Heart left ventricle (tissue), 13 donors: ENCODE measurements around the gene MDC1.

ENCODE experiments used
- POLR2A ChIP-seq, 2 donors: fragments of 450-650 bp; IDR thresholded peaks; one replicate each; pipeline ENCODE4 v1.6.1; 2017; ENCODE audit warnings: antibody characterized with exemption in 2 of 2, mild to moderate bottlenecking in 2 of 2, moderate library complexity in 2 of 2
- TF ChIP-seq, protein P1 (sequence below), 12 donors: fragments of 200-600 bp; sonication (generic) in 4 of 12; IDR thresholded peaks; one replicate each; pipeline versions ENCODE4 v1.5.0 to v1.8.0; 2018 to 2022; ENCODE audit warnings: antibody characterized with exemption in 12 of 12, mild to moderate bottlenecking in 5 of 12
- donor health status: ischemic (EF 13 %, LVEDD 7.1; RV severe dilation, severe dysfunction).
- donor health status: DM: no; HTN: yes; CAD: no.
- donor health status: DM: no; HTN: no; CAD: no.
- donor health status: ischemic (EF 25% LVEDD 6.9; RV normal size, moderate dysfunction).
- donor health status: ischemic (EF 25% LVEDD 5.7; RV mildly dilated, moderate dysfunction).
- donor health status: ischemic (EF 35%, LVEDD 5.7; RV mildly dilated, moderate dysfunction).
- donor health status: nonischemic (EF 11% LVEDD 7.7; RV severe dilation, severe dysfunction).
- donor health status: DM: yes; HTN: yes; CAD: no.
- donor health status: PGD.
- donor health status: ischemic (EF 29% LVEDD 5.4; RV normal size, mild dysfunction).
- donor health status: nonischemic (EF 23%, LVEDD 6.1; RV moderate dilation, normal function).

DNA sequence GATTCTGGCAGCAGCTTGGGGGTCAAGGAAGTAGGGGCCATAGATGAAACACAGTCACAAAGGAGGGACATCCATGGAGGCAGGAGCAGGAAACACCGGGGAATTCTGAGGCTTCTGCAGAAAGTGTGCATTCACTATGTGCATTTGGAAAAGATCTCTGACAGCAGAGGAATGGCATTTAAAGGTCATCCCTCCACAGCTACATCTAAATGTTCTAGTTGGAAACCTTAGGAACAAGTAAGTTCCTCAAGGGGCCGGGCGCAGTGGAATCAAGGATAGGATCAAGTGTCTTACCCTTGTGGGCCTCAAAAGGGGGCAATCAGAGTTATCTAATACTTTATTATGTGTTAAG is 61.4 kb downstream of the MDC1 start:
- TF ChIP-seq, protein P1, sequence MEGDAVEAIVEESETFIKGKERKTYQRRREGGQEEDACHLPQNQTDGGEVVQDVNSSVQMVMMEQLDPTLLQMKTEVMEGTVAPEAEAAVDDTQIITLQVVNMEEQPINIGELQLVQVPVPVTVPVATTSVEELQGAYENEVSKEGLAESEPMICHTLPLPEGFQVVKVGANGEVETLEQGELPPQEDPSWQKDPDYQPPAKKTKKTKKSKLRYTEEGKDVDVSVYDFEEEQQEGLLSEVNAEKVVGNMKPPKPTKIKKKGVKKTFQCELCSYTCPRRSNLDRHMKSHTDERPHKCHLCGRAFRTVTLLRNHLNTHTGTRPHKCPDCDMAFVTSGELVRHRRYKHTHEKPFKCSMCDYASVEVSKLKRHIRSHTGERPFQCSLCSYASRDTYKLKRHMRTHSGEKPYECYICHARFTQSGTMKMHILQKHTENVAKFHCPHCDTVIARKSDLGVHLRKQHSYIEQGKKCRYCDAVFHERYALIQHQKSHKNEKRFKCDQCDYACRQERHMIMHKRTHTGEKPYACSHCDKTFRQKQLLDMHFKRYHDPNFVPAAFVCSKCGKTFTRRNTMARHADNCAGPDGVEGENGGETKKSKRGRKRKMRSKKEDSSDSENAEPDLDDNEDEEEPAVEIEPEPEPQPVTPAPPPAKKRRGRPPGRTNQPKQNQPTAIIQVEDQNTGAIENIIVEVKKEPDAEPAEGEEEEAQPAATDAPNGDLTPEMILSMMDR (IDR thresholded peaks at IDR 0.05), result no peak
- no peak for TF ChIP-seq POLR2A (IDR thresholded peaks at IDR 0.05)
